ENCODE data around the gene RABGAP1. TPM values are rescaled to one million over a fixed set of nuclear protein-coding genes. Genes with fewer than 3 reads are reported as not detected.

The RABGAP1 gene
- 63.1 and 71.1 TPM in 2 replicates for total RNA-seq

GRCh38 chr9:122940749-122941581, at the start of gene RABGAP1:
Gene RABGAP1, plus strand, starts transcription at chr9:122941020. Its CDS starts 16,040 bp downstream, at chr9:122957060.

GRCh38 chr9:122904823-122905710, 35.8 kb upstream of the RABGAP1 start, which contains the start of gene RC3H2:
Gene RC3H2, minus strand, starts transcription at chr9:122905359. Its CDS starts 7,850 bp downstream, at chr9:122897509.

GRCh38 chr9:122912964-122913673, 27.7 kb upstream of the RABGAP1 start, which contains the start of gene ZBTB6:
Gene ZBTB6, minus strand, starts transcription at chr9:122913323. Its CDS starts 1,251 bp downstream, at chr9:122912072.

GRCh38 chr9:122931226-122932121, 9.3 kb upstream of the RABGAP1 start, which contains the start of gene ZBTB26:
Gene ZBTB26, minus strand, starts transcription at chr9:122931512. Its CDS starts 11,578 bp downstream, at chr9:122919934.

GRCh38 chr9:123033352-123033751, 92.5 kb downstream of the RABGAP1 start, which contains the start of gene GPR21:
Gene GPR21, plus strand, starts transcription at chr9:123033667. Its CDS starts 900 bp downstream, at chr9:123034567.

Small RNA genes within 50 kb of the gene (small RNA-seq; reads per million reads assigned to genes)
- gene GPR21 (not detected), gene RNY1P15 (not detected)

Other genes starting within 250 kb of the RABGAP1 start
- not detected in 2 replicates for gene OR1L4, start 217.0 kb upstream of the RABGAP1 start, total RNA-seq
- not detected in 2 replicates for gene OR1L6, start 198.7 kb upstream of the RABGAP1 start, total RNA-seq
- not detected in 2 replicates for gene OR5C1, start 152.1 kb upstream of the RABGAP1 start, total RNA-seq
- not detected in 2 replicates for gene OR1K1, start 140.9 kb upstream of the RABGAP1 start, total RNA-seq
- 27.9 and 33.0 TPM in 2 replicates for gene PDCL, start 112.4 kb upstream of the RABGAP1 start, total RNA-seq
- 35.3 and 38.3 TPM in 2 replicates for gene RC3H2, start 35.7 kb upstream of the RABGAP1 start, total RNA-seq
- 10.6 and 16.2 TPM in 2 replicates for gene ZBTB6, start 27.7 kb upstream of the RABGAP1 start, total RNA-seq
- gene ZBTB26, start 9.5 kb upstream of the RABGAP1 start, total RNA-seq = 2.5 and 3.5 TPM in 2 replicates
- 1.8 and 3.5 TPM in 2 replicates for gene GPR21, start 92.6 kb downstream of the RABGAP1 start, total RNA-seq